HEK293 (cell line): ENCODE measurements around the gene MDM2.

Source experiments
- CTCF ChIA-PET: fragments of 350-600 bp; formaldehyde crosslinking; extraction: SDS; loops from one replicate; lab custom pipeline; 2021; ENCODE audit warnings: antibody characterized with exemption; lab: Yijun Ruan, JAX
- POLR2A ChIA-PET: fragments of 300-600 bp; formaldehyde crosslinking; extraction: SDS; loops from one replicate; lab custom pipeline; 2020; ENCODE audit warnings: antibody characterized with exemption, inconsistent platforms; lab: Yijun Ruan, JAX
- H3K27ac ChIP-seq: fragments of 200-500 bp; sonication (Bioruptor generic); 2 replicates; pipeline ENCODE4 v1.5.1; 2014; ENCODE audit warnings: low read depth, low read length, control low read depth, inconsistent platforms; ENCODE audit errors: extremely low read depth
- H3K36me3 ChIP-seq, 2 experiments: fragments of 200-500 bp in 1 of 2; sonication (Bioruptor generic) in 1 of 2; 1 replicate in 1 of 2; 2 replicates in 1 of 2; pipeline ENCODE4 v1.5.1; 2014 to 2017; ENCODE audit warnings: inconsistent platforms in 2 of 2, low read length in 2 of 2; ENCODE audit not compliant: control insufficient read depth in 2 of 2, insufficient read depth in 1 of 2
- H3K4me1 ChIP-seq: fragments of 200-500 bp; sonication (Bioruptor generic); 2 replicates; pipeline ENCODE4 v1.5.1; 2014; ENCODE audit warnings: mild to moderate bottlenecking, low read length, inconsistent platforms; ENCODE audit not compliant: control insufficient read depth, insufficient read depth
- H3K4me3 ChIP-seq: 2 replicates; pipeline ENCODE4 v1.5.1; 2011; ENCODE audit warnings: low read depth, mild to moderate bottlenecking, control low read depth, low read length, moderate library complexity
- H3K9me3 ChIP-seq: fragments of 200-500 bp; sonication (Bioruptor generic); 2 replicates; pipeline ENCODE4 v1.5.1; 2014; ENCODE audit warnings: low read depth, low read length, inconsistent platforms; ENCODE audit not compliant: control insufficient read depth, insufficient read depth
- OSR2 ChIP-seq: fragments of 450-650 bp; formaldehyde crosslinking; IDR thresholded peaks from 2 replicates; pipeline ENCODE4 v1.5.1; 2016; ENCODE audit warnings: missing biosample characterization, missing genetic modification characterization
- PRDM1 ChIP-seq: fragments of 450-650 bp; formaldehyde crosslinking; IDR thresholded peaks from 2 replicates; pipeline ENCODE4; 2016; ENCODE audit warnings: missing biosample characterization, missing genetic modification characterization
- ZBTB11 ChIP-seq: fragments of 450-650 bp; formaldehyde crosslinking; conservative IDR thresholded peaks from 2 replicates; pipeline ENCODE4 v1.5.1; 2016; ENCODE audit warnings: low read depth, missing biosample characterization, missing genetic modification characterization
- ZFP3 ChIP-seq: fragments of 450-650 bp; formaldehyde crosslinking; IDR thresholded peaks from 2 replicates; pipeline ENCODE4 v1.5.1; 2016; ENCODE audit warnings: low read depth, missing biosample characterization, missing genetic modification characterization
- ZNF132 ChIP-seq: fragments of 450-650 bp; formaldehyde crosslinking; IDR thresholded peaks from 2 replicates; pipeline ENCODE4 v1.5.1; 2017; ENCODE audit warnings: missing biosample characterization, missing genetic modification characterization, borderline replicate concordance
- ZNF146 ChIP-seq: fragments of 450-650 bp; formaldehyde crosslinking; IDR thresholded peaks from 2 replicates; pipeline ENCODE4 v1.5.1; 2016; ENCODE audit warnings: missing biosample characterization, missing genetic modification characterization
- ZNF155 ChIP-seq: fragments of 450-650 bp; formaldehyde crosslinking; IDR thresholded peaks from 2 replicates; pipeline ENCODE4 v1.5.1; 2016; ENCODE audit warnings: missing biosample characterization, missing genetic modification characterization
- ZNF274 ChIP-seq, 2 experiments: fragments of 200-500 bp in 1 of 2; fragments of 450-650 bp in 1 of 2; sonication (Bioruptor generic) in 1 of 2; formaldehyde crosslinking in 1 of 2; IDR thresholded peaks; 2 replicates each; pipeline versions ENCODE4 v1.5.1 to v1.6.1; 2014 to 2016; ENCODE audit warnings: borderline replicate concordance in 1 of 2, inconsistent platforms in 1 of 2, low read length in 1 of 2, missing biosample characterization in 1 of 2, missing genetic modification characterization in 1 of 2
- ZNF394 ChIP-seq: fragments of 450-650 bp; formaldehyde crosslinking; IDR thresholded peaks from 2 replicates; pipeline ENCODE4 v1.5.1; 2016; ENCODE audit warnings: missing biosample characterization, missing genetic modification characterization, mild to moderate bottlenecking, moderate library complexity, borderline replicate concordance
- ZNF580 ChIP-seq: fragments of 450-650 bp; formaldehyde crosslinking; IDR thresholded peaks from 2 replicates; pipeline ENCODE4 v1.5.1; 2016; ENCODE audit warnings: missing biosample characterization, missing genetic modification characterization
- ZNF654 ChIP-seq: fragments of 450-650 bp; formaldehyde crosslinking; IDR thresholded peaks from 2 replicates; pipeline ENCODE4 v1.5.1; 2016; ENCODE audit warnings: low read depth, missing biosample characterization, missing genetic modification characterization
- ZNF747 ChIP-seq: fragments of 450-650 bp; formaldehyde crosslinking; IDR thresholded peaks from 2 replicates; pipeline ENCODE4 v1.5.1; 2016; ENCODE audit warnings: missing biosample characterization, missing genetic modification characterization
- ZSCAN5A ChIP-seq: fragments of 450-650 bp; formaldehyde crosslinking; IDR thresholded peaks from 2 replicates; pipeline ENCODE4 v1.5.1; 2016; ENCODE audit warnings: missing biosample characterization, missing genetic modification characterization

MDM2 gene

GRCh38 chr12:68871921-68872320 is 63.9 kb downstream of the MDM2 start:
- ChIA-PET CTCF (no interaction called here), POLR2A (no interaction called here)
- H3K9me3 ChIP-seq, result no peaks in the 10 kb centered on the region
- H3K27ac ChIP-seq, result no peak overlapping the region
- H3K4me3 ChIP-seq, result no peak overlapping the region
- 0 out of 2 replicates have a peak, but pooled peaks cover 5% of the 10 kb centered on the region for H3K4me1 ChIP-seq
- H3K36me3 ChIP-seq, result no peaks in the 10 kb centered on the region
- TF ChIP-seq ZNF654 (tag by site-specific recombination), result peak; percentile 11; the same call in 1 of the 2 replicates
- TF ChIP-seq ZNF155 (tag by site-specific recombination), result no peak
- no peak for TF ChIP-seq ZNF580 (tag by site-specific recombination)
- TF ChIP-seq, all 188 proteins: peak for 1

GRCh38 chr12:68873316-68873715 is 65.3 kb downstream of the MDM2 start:
- no peaks in the 10 kb centered on the region for H3K4me1 ChIP-seq
- POLR2A ChIA-PET, result no interaction called here
- CTCF ChIA-PET, result interaction anchor here (1.3 kb wide), 1 partner anchor 27 kb away, joined by 3 read pairs; no protein-coding TSS in a partner anchor
- H3K36me3 ChIP-seq, result no peaks in the 10 kb centered on the region
- no peak overlapping the region for H3K4me3 ChIP-seq
- TF ChIP-seq ZNF274 (IDR thresholded peaks at IDR 0.05; ENCODE audit: low read length), result no peak
- TF ChIP-seq ZNF274 (tag by site-specific recombination; IDR thresholded peaks at IDR 0.05; ENCODE audit: borderline replicate concordance), result no peak
- TF ChIP-seq OSR2 (tag by site-specific recombination), result no peak
- no peak for TF ChIP-seq ZSCAN5A (tag by site-specific recombination)
- no peak for TF ChIP-seq ZBTB11
- TF ChIP-seq PRDM1 (tag by site-specific recombination), result no peak
- no peak for TF ChIP-seq ZNF146 (tag by site-specific recombination)
- no peak for TF ChIP-seq ZNF132 (tag by site-specific recombination)
- TF ChIP-seq, all 188 proteins: peak for 0
- Histone ChIP-seq H3K9me3 (no peaks in the 10 kb centered on the region), H3K27ac (no peak overlapping the region)

GRCh38 chr12:68876461-68876860 is 68.5 kb downstream of the MDM2 start:
- TF ChIP-seq ZFP3 (tag by site-specific recombination) (no peak), ZNF394 (tag by site-specific recombination) (no peak)
- Histone ChIP-seq H3K27ac (no peak overlapping the region), H3K36me3 (no peaks in the 10 kb centered on the region), H3K9me3 (no peaks in the 10 kb centered on the region), H3K4me1 (no peaks in the 10 kb centered on the region), H3K4me3 (no peak overlapping the region)
- ChIA-PET POLR2A (no interaction called here), CTCF (interaction anchor here (0.9 to 1.1 kb wide), 2 partner anchors 46 to 194 kb away, joined by 3 to 4 read pairs; no protein-coding TSS in a partner anchor)

GRCh38 chr12:68877583-68877982 is 69.6 kb downstream of the MDM2 start:
- Histone ChIP-seq H3K36me3 (no peaks in the 10 kb centered on the region), H3K9me3 (no peaks in the 10 kb centered on the region), H3K27ac (no peak overlapping the region), H3K4me3 (no peak overlapping the region), H3K4me1 (no peaks in the 10 kb centered on the region)
- ChIA-PET POLR2A (interaction anchor here (0.6 kb wide), 1 partner anchor 343 kb away, joined by 4 read pairs; no protein-coding TSS in a partner anchor), CTCF (interaction anchor here (0.9 kb wide), 1 partner anchor 193 kb away, joined by 3 read pairs; no protein-coding TSS in a partner anchor)
- TF ChIP-seq ZNF747 (tag by site-specific recombination), result no peak
